CD4-positive, alpha-beta T cell treated with Interleukin-2 at 100 ng/mL for 4 hours (primary cell): Measurements from ENCODE around the gene FAM53B.

Experiments
- DNase-seq: peaks from one replicate; pipeline ENCODE4 v3.0.0-alpha.2; 2020; ENCODE audit warnings: low spot score

FAM53B gene

GRCh38 chr10:124646483-124647352 is 97.5 kb downstream of the FAM53B start:
- DNase-seq, result no peak

- DNase-seq, result no peak
Observed at GRCh38 chr10:124645467-124646095, 98.6 kb downstream of the FAM53B start.

GRCh38 chr10:124644771-124645415 is 99.3 kb downstream of the FAM53B start:
- DNase-seq, result no peak

DNA sequence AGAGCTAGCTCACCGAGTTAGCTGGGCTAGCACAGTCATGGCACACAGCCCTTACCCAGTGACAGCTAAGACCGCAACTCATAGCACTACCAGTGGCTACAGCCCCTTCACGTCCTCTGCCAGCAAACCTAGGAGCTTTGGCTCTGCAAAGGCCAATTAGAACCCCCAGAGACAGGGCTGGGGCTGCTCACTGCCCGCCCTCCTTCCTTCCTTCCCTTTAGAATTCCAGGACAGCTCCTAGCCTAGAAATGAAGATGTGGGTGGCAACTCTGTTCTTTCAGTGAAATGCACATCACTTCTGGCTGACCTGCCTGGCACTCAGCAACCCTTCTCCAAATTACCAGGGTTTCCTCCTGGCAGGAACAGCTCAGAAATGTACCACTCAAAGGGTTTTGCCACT is 99.9 kb downstream of the FAM53B start:
- DNase-seq, result no peak

GRCh38 chr10:124643330-124644009 is 100.7 kb downstream of the FAM53B start:
- no peak for DNase-seq

DNA sequence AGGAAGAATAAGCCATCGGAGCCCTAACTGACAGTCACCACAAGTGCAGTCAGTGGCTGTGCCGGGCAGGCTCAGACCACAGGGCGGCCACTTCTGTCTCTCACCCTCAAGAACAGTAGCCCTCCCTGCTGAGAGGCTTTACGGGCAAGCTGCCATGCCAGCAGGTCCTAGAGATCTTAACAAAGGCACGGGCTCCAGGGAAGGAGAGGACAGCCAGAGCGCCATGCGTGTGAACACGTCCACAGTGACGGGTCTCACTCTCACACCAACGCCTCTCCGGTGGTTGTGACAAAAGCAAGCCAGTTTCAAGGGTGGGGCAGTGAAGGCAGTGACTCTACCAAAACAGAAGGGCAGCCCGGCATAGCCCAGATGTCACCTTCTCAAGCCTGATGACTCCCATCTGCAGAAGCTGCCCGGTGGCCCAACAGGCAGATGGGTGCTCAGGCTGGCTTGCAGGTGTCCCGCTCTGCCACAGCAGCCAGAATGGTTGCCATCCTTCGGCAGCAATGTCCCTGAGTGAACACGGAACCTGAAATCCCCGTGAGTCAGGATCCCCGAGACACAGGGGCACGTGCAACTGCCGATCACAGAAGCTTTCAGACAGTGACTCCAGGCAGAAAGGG is 102.0 kb downstream of the FAM53B start:
- DNase-seq, result no peak

DNA sequence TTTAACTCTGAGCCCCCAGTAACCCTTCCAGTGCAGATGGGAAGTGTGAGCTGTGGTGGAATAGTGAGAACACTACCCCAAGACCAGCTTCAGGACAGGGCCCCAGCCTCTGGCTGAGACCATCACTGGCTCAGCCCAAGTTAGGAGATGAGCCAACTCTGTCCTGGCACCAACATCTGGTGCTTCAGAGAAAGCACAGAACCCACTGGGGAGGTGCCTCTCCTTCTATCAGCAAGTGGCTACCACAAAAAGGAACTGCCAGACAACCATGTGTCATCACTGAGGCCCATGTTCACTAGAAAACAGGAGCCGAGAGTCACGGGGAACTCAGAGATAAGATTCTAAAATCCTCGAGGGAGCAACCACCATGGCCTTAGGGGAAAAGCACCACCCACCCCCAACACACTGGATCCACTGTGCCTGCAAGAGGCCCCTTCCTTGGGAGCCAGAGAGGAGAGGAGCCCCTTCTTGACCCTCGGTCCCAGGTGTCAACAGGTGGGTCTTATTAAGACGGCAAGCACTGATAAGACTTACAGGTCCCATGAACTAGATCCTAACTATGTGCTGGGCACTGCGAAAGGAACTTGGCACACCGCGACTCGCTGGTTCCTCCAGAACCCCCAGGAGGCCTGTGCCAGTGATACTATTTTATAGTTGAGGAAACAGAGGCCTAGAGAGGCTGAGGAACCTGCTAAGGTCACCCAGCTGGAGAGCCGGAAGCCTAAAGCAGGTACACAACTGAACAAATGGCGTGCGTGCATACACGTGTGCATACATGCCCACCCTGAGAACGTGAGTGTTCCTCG is 102.7 kb downstream of the FAM53B start:
- peak; percentile 84 for DNase-seq

- DNase-seq, result peak; percentile 37
Observed at GRCh38 chr10:124640538-124641231, 103.5 kb downstream of the FAM53B start.

- no peak for DNase-seq
Observed at GRCh38 chr10:124640056-124640455, 104.1 kb downstream of the FAM53B start.

GRCh38 chr10:124639646-124640045 is 104.5 kb downstream of the FAM53B start:
- no peak for DNase-seq

GRCh38 chr10:124639206-124639605 is 105.0 kb downstream of the FAM53B start:
- DNase-seq, result no peak

DNA sequence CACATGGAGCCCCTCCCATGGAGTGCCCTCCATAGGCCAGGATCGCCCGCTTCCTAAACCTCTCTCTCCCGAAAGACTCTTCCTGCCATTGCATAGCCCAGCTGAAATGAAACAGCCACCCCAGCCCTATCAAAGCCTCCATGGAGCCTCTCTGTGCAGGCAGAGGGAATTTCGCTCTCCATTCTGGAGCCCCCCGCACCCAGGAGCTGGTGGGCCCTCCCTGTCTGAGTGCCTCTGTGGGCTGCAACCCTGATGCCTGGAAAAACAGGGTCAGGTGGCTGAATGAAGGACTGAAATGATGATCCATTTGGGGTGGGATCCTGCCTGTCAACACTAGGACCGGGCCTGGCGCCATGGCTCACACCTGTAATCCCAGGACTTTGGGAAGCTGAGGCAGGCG is 106.4 kb downstream of the FAM53B start:
- no peak for DNase-seq

- no peak for DNase-seq
Observed at GRCh38 chr10:124637091-124637700, 107.0 kb downstream of the FAM53B start.

DNA sequence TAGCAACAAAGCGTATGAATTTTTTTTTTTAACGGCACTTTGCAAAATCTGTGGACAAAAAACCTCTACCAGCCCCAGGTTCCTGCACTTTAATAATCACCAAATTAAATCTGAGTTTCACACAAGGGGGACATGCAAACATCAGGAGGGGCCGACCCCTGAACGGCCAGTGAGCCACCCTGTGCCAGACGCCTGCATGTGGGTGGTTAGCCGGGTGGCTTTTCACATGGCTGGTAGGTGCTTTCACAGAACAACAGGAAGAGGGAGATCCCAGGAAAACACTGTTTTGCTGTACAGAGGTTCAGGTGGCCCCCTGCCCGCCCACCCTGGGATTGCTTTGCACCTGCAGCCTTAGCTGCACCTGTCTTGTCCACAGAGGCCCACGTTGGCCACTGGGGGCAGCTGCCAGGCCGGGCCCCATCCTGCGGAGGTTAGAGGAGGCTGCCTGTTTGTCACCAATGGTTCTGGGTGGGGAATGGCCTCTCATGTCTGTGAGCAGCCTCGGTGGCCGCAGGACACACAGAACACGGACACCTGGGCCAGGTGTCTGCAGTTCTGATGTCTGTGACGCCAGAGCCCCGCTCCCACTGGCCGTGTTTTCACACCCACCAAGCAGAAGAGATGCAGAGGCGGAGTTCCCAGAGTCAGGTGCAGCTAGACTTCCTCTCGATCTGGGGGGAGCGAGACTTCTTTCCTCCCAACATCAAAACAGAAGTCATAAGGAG is 107.7 kb downstream of the FAM53B start:
- peak; percentile 56 for DNase-seq

DNA sequence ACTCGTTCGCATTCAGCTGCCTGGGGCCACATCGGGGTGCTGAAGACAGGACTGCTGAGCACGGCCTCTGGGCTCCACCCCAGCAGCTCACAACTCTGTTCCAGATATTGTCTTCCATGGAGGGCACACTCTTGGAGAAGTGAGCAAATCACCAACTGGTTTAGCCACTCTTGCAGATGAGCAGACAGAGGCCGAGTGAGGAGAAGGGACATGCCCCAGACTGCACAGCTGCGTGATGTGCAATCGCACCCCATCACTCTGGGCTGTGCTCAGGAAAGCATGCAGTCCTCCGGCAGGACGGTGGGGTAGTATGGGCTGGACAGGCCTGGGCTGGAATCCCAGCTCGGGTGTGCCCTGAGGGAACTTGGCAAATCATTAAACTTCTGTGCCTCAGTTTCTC is 111.6 kb downstream of the FAM53B start:
- DNase-seq, result no peak

GRCh38 chr10:124632064-124632531 is 112.1 kb downstream of the FAM53B start:
- peak; percentile 49 for DNase-seq

- DNase-seq, result no peak
Observed at GRCh38 chr10:124630551-124630950, 113.6 kb downstream of the FAM53B start.

- no peak for DNase-seq
Observed at GRCh38 chr10:124629842-124630241, 114.3 kb downstream of the FAM53B start.

DNA sequence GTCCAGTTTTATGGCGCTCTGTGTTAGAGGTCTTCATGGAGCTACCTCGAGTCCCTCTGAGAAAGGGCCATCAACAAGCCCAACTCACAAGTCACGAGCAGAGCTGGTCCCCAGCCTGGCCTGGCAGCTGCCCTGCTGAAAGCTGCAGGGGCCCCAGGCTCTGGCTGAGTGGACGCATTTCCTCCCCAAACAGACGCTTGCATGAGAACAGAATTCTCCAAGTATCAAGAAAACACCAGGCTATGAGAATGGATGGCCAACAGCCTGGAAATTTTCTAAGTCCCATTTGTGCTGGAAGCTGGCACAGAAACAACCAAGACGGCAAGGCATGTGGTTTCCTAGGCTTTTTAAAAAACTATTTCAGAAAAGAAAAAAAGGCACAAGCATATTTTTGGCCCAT is 114.8 kb downstream of the FAM53B start:
- no peak for DNase-seq
